ELF-1 (cell line): ENCODE measurements around the gene EVI5L.
"Not testable (repeated sequence)": the region's sequence is repeated elsewhere in the genome, so short reads cannot be mapped to it uniquely, and the experiment has no call there.

ENCODE experiments used
- DNase-seq: peaks from one replicate; pipeline ENCODE4 v3.0.0-alpha.2; 2016; ENCODE audit warnings: low read depth, low spot score

Gene EVI5L

DNA sequence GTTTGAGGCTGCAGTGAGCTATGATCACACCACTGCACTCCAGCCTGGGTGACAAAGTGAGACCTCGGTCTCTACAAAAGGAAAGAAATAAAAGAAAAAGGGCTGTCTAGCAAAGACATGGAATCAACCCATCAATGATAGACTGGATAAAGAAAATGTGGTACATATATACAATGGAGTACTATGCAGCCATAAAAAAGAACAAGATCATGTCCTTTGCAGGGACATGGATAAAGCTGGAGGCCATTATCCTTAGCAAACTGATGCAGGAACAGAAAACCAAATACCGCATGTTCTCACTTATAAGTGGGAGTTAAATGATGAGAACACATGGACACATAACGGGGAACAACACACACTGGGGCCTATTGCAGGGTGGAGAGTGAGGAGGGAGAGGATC lies 14.0 kb upstream of the EVI5L start:
- DNase-seq: not testable (repeated sequence)

DNA sequence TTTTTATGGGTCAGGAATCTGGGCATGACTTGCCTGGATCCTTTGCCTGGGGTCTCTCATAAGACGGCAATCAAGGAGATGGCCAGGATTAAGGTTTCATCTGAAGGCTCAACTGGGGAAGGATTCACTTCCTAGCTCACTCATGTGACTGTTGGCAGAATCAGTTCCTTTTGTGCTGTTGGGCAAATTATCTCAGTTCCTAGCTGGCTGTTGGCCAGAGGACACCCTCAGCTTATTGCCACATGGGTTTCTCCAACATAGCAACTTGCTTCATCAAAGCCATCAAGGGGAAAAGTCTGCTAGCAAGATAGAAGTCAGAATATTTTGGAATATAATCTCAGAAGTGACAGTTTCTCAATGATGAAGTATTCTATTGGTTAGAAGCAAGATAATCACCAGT lies 12.2 kb upstream of the EVI5L start:
- DNase-seq: no peak

DNA sequence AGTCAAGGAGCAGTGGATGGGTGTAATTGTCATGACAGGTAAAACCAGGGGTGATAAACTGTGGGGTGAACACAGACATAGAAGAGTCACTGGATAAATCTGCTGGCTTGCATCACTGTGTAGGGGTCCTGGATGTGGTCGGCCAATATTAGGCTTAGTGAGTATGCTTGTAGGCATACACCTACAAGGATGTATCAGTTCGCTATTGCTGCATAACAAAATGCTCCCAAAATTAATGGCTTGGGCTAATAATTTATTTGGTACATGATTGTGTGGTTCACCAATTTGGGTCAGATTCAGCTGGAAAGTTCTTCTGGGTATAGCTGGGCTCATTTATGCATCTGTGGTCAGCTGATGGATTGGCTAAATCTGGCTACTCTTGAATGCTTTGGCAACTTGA lies 11.2 kb upstream of the EVI5L start:
- no peak for DNase-seq

DNA sequence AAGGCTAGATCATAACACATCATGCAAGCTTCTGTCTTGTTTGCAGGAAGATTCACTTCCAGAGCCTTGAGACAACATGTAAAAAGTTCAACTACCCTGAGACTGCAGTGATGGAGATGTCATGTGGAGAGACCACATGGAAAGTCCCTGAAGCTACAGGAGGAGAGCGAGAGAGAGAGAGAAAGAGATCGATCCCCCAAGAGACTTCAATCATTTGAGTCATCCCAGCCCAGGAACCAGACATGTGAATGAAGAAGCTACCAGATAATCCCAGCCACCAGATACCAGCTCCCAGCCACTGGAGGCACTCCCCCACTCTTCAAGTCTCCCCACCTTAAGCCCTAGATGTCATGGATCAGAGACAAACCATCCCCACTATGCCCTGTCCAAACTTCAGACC lies 10.7 kb upstream of the EVI5L start:
- DNase-seq: no peak

- DNase-seq: no peak
Observed at GRCh38 chr19:7820588-7820987, 9.4 kb upstream of the EVI5L start.

- DNase-seq: no peak
Observed at GRCh38 chr19:7822910-7823515, 7.0 kb upstream of the EVI5L start.

DNA sequence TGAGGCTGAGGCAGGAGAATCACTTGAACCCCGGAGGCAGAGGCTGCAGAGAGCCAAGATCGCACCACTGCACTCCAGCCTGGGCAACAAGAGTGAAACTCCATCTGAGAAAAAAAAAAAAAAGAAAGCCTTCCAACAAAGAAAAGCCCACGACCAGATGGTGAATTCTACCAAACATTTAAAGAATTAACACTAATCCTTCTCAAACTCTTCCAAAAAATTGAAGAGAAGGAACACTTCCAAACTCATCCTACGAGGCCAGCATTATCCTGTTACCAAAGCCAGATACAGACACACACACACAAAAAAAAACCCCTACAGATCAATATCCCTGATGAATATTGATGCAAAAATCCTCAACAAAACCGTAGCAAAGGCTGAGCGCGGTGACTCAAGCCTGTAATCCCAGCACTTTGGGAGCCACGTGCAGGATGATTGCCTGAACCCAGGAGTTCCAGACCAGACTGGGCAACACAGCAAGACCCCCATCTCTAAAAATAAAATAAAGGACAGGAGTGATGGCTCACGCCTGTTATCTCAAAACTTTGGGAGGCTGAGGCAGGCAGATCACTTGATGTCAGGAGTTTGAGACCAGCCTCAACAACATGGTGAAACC lies 6.2 kb upstream of the EVI5L start:
- DNase-seq: no peak

- DNase-seq: no peak
Observed at GRCh38 chr19:7829166-7829520, 875 bp upstream of the EVI5L start.

- no peak for DNase-seq
Observed at GRCh38 chr19:7830272-7830771, 304 bp downstream of the EVI5L start.

- no peak for DNase-seq
Observed at GRCh38 chr19:7830823-7831222, 805 bp downstream of the EVI5L start.

DNA sequence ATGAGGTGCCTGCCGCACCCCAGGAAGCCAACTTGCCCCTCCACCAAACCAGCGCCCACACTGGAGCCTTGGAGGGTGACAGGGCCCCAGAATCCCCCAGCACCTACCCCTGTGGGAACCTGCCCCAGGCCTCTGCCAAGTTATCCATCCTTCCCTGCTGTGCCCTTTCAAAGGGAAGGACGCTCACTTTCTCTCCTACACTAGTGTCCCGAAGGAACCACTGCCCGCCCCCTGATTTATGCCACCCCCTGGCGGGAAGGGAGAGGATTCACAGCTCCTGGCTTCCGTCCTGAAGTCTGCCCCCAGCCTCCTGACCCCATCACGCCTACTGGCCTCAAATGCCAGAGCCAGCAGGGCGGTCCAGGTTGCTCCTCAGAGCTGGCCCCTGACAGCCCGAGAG lies 1.4 kb downstream of the EVI5L start:
- DNase-seq: peak; percentile 75

- no peak for DNase-seq
Observed at GRCh38 chr19:7832009-7832408, 2.0 kb downstream of the EVI5L start.

DNA sequence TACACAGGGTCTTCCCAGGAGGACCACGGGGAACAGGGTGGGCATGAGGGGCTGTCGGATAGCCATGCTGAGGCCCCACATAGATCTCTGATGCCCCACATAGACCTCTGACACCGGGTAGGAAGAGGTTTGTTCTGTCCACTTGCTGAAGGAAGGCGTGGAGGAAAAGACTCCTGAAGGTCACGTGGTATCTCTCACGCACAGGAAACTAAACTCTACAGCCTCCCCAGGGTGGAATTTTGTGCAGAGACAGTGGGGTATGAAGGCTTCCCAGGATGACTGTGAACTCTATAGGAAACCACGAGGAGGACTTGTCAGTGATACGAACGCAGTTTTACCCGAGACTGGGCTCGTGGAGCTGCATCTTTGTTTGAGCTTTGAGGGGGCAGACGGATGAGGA lies 2.8 kb downstream of the EVI5L start:
- no peak for DNase-seq

GRCh38 chr19:7833225-7834099 lies 3.4 kb downstream of the EVI5L start:
- DNase-seq: no peak

- DNase-seq: no peak
Observed at GRCh38 chr19:7839476-7839875, 9.5 kb downstream of the EVI5L start.

DNA sequence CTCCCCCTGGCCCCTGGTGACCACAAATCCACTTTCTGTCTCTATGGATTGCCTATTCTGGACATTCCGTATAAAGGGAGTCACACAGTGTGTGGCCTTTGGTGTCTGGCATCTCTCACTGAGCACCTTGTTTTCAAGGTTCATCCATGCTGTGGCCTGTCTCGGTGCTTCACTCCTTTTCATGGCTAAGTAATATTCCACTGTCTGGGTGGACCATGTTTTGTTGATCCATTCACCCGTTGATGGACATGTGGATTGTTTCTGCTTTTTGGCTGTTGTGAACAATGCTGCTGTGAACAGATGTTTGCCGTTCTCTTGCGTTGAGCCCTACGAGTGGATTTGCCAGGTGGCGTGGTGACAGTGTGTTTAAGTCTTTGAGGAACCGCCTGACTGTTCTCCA lies 10.6 kb downstream of the EVI5L start:
- no peak for DNase-seq

- DNase-seq: no peak
Observed at GRCh38 chr19:7841751-7842660, 12.0 kb downstream of the EVI5L start.

DNA sequence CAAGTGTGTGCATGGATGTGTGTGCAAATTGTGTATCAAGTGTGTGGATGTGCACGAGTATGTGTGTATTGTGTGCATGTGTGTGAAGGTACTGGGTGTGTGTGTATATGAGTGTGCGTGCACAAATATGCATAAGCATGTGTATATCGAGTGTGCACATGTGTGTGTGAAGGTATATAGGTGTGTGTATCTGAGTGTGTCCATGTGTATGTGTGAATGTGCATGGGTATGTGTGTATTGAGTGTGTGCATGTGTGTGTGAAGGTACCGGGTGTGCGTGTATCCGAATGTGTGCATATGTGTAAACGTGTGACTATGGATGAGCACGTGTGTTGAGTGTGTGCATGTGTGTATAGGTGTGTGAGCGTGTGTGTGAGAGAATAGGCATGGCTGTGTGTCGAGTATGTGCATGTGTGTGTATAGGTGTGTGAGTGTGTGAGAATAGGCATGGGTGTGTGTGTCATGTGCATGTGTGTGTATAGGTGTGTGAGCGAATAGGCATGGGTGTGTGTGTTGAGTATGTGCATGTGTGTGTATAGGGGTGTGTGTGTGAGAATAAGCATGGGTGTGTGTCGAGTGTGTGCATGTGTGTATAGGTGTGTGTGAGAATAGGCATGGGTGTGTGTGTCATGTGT lies 12.8 kb downstream of the EVI5L start:
- DNase-seq: no peak

GRCh38 chr19:7843521-7843920 lies 13.5 kb downstream of the EVI5L start:
- no peak for DNase-seq

GRCh38 chr19:7844405-7844804 lies 14.4 kb downstream of the EVI5L start:
- DNase-seq: no peak

- no peak for DNase-seq
Observed at GRCh38 chr19:7844951-7845350, 14.9 kb downstream of the EVI5L start.
